HEK293 (cell line): ENCODE results near the gene MAP3K7.

Source experiments
- CTCF ChIA-PET: fragments of 350-600 bp; formaldehyde crosslinking; extraction: SDS; loops from one replicate; lab custom pipeline; 2021; ENCODE audit warnings: antibody characterized with exemption; lab: Yijun Ruan, JAX
- POLR2A ChIA-PET: fragments of 300-600 bp; formaldehyde crosslinking; extraction: SDS; loops from one replicate; lab custom pipeline; 2020; ENCODE audit warnings: antibody characterized with exemption, inconsistent platforms; lab: Yijun Ruan, JAX
- H3K27ac ChIP-seq: fragments of 200-500 bp; sonication (Bioruptor generic); 2 replicates; pipeline ENCODE4 v1.5.1; 2014; ENCODE audit warnings: low read depth, low read length, control low read depth, inconsistent platforms; ENCODE audit errors: extremely low read depth
- H3K36me3 ChIP-seq, 2 experiments: fragments of 200-500 bp in 1 of 2; sonication (Bioruptor generic) in 1 of 2; 1 replicate in 1 of 2; 2 replicates in 1 of 2; pipeline ENCODE4 v1.5.1; 2014 to 2017; ENCODE audit warnings: inconsistent platforms in 2 of 2, low read length in 2 of 2; ENCODE audit not compliant: control insufficient read depth in 2 of 2, insufficient read depth in 1 of 2
- H3K4me1 ChIP-seq: fragments of 200-500 bp; sonication (Bioruptor generic); 2 replicates; pipeline ENCODE4 v1.5.1; 2014; ENCODE audit warnings: mild to moderate bottlenecking, low read length, inconsistent platforms; ENCODE audit not compliant: control insufficient read depth, insufficient read depth
- H3K4me3 ChIP-seq: 2 replicates; pipeline ENCODE4 v1.5.1; 2011; ENCODE audit warnings: low read depth, mild to moderate bottlenecking, control low read depth, low read length, moderate library complexity
- H3K9me3 ChIP-seq: fragments of 200-500 bp; sonication (Bioruptor generic); 2 replicates; pipeline ENCODE4 v1.5.1; 2014; ENCODE audit warnings: low read depth, low read length, inconsistent platforms; ENCODE audit not compliant: control insufficient read depth, insufficient read depth
- HOXC10 ChIP-seq: sonication (generic); formaldehyde crosslinking; IDR thresholded peaks from 2 replicates; pipeline ENCODE4 v1.8.1; 2023; ENCODE audit warnings: mild to moderate bottlenecking, missing genetic modification reagents
- TCF7L2 ChIP-seq: IDR thresholded peaks from 2 replicates; pipeline ENCODE4 v1.6.1; 2011; ENCODE audit warnings: low read depth, mild to moderate bottlenecking, inconsistent platforms, low read length, moderate library complexity, borderline replicate concordance
- ZFP41 ChIP-seq: fragments of 450-650 bp; formaldehyde crosslinking; IDR thresholded peaks from 2 replicates; pipeline ENCODE4 v1.5.1; 2016; ENCODE audit warnings: missing biosample characterization, missing genetic modification characterization, borderline replicate concordance
- ZNF48 ChIP-seq: fragments of 450-650 bp; formaldehyde crosslinking; IDR thresholded peaks from 2 replicates; pipeline ENCODE4 v1.5.1; 2016; ENCODE audit warnings: missing biosample characterization, missing genetic modification characterization
- ZNF501 ChIP-seq: fragments of 450-650 bp; formaldehyde crosslinking; IDR thresholded peaks from 2 replicates; pipeline ENCODE4 v1.5.1; 2016; ENCODE audit warnings: missing biosample characterization, missing genetic modification characterization
- ZNF610 ChIP-seq: fragments of 450-650 bp; formaldehyde crosslinking; IDR thresholded peaks from 2 replicates; pipeline ENCODE4 v1.5.1; 2016; ENCODE audit warnings: missing biosample characterization, missing genetic modification characterization, borderline replicate concordance
- ZNF654 ChIP-seq: fragments of 450-650 bp; formaldehyde crosslinking; IDR thresholded peaks from 2 replicates; pipeline ENCODE4 v1.5.1; 2016; ENCODE audit warnings: low read depth, missing biosample characterization, missing genetic modification characterization
- ZNF660 ChIP-seq: fragments of 450-650 bp; IDR thresholded peaks from 2 replicates; pipeline ENCODE4 v1.5.1; 2018; ENCODE audit warnings: missing biosample characterization, mild to moderate bottlenecking, missing genetic modification characterization
- TF ChIP-seq, protein P1 (sequence below): fragments of 450-650 bp; formaldehyde crosslinking; IDR thresholded peaks from 2 replicates; pipeline ENCODE4 v1.5.1; 2016; ENCODE audit warnings: missing biosample characterization, missing genetic modification characterization
- TF ChIP-seq, protein P2 (sequence below): fragments of 450-650 bp; formaldehyde crosslinking; IDR thresholded peaks from 2 replicates; pipeline ENCODE4 v1.5.1; 2016; ENCODE audit warnings: missing biosample characterization, missing genetic modification characterization
- TF ChIP-seq, protein P3 (sequence below): fragments of 450-650 bp; formaldehyde crosslinking; IDR thresholded peaks from 2 replicates; pipeline ENCODE4 v1.5.1; 2016; ENCODE audit warnings: missing biosample characterization, missing genetic modification characterization

The MAP3K7 gene

DNA sequence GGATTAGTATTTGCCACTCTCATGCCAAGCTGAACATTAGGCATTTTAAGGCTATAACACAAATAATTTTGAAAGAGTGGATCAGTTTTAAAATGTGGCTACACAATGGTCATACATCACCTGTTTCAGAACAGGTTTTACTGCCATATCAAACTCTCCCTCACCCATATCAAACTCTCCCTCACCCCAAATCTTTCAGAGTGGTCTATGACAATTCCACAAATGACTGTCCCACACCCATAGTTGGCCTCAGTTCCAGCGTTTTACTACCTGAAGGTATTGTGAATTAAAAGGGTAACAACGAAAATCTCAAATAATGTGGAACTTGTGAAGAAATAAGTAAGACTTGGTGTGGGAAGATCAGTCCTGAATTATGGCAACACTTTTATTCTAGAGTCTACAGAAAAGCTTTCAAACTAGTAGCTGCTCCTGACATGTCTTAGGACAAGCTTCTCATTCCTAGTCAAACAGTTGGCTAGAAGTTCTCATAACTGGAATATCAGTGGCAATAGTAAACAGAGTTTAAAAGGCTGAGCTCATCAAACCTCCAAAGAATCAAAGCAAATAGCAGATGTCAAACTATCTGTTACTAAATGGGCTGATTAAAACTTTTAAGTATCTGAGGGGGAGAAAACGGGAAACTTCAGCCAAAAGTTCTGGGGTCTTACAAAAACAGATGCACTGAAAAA lies 52.4 kb downstream of the MAP3K7 start:
- Histone ChIP-seq H3K4me3 (no peak overlapping the region), H3K27ac (no peak overlapping the region), H3K4me1 (peaks cover 20% of the 10 kb centered on the region), H3K9me3 (no peaks in the 10 kb centered on the region), H3K36me3 (peaks cover 4 to 45% of the 10 kb centered on the region in 2 experiments; a peak in 2 of 3 replicates)
- POLR2A ChIA-PET: no interaction called here
- CTCF ChIA-PET: interaction anchor here (0.5 to 1.6 kb wide), 3 partner anchors 14 to 223 kb away, joined by 3 read pairs; no protein-coding TSS in a partner anchor
- TF ChIP-seq ZFP41 (tag by site-specific recombination) (no peak), ZNF654 (tag by site-specific recombination) (no peak), ZNF48 (no peak)

DNA sequence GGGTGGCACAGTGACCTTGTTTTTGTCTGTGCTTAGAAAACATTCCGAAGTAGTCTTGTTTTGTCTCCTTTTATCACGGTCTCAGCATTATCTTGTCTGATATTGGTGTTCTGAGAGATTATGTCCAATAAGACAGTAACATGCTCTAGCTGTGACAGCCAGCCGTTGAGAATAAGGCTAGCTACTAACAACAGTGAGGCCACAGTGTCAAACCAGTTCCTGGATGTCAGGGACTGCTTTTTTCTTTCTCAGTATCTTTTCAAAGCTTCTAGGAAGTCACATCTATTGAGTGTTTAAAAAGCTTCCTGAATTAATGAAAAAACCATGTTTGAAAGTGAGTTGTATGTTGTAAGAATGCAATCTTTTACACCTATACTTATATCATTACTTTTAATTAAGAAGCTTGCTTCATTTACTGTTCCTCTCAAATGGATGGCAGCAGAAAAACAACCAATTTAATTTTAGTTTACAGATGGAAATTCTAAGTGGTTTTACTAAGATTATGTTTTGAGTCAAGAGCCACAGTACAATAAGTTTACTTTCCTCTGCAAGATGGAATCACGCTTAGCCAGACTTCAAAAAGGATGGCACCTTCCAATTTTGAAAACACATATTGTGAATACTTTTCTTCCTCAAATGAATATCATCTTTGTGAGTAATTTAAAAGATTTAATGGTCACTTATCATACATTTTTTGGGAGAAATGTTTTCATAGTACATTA lies 53.1 kb downstream of the MAP3K7 start:
- H3K27ac ChIP-seq: no peak overlapping the region
- H3K36me3 ChIP-seq: peaks cover 4 to 52% of the 10 kb centered on the region in 2 experiments; a peak in 2 of 3 replicates
- H3K4me3 ChIP-seq: no peak overlapping the region
- peaks cover 13% of the 10 kb centered on the region for H3K4me1 ChIP-seq
- POLR2A ChIA-PET: no interaction called here
- no peaks in the 10 kb centered on the region for H3K9me3 ChIP-seq
- CTCF ChIA-PET: interaction anchor here (0.5 to 1.6 kb wide), 3 partner anchors 15 to 1533 kb away, joined by 3 read pairs; no protein-coding TSS in a partner anchor
- TF ChIP-seq ZNF501 (tag by site-specific recombination) (no peak), HOXC10 (CRISPR knock-in tag) (no peak)
- TF ChIP-seq, protein P1, sequence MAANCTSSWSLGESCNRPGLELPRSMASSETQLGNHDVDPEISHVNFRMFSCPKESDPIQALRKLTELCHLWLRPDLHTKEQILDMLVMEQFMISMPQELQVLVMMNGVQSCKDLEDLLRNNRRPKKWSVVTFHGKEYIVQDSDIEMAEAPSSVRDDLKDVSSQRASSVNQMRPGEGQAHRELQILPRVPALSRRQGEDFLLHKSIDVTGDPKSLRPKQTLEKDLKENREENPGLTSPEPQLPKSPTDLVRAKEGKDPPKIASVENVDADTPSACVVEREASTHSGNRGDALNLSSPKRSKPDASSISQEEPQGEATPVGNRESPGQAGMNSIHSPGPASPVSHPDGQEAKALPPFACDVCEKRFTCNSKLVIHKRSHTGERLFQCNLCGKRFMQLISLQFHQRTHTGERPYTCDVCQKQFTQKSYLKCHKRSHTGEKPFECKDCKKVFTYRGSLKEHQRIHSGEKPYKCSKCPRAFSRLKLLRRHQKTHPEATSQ: no peak

DNA sequence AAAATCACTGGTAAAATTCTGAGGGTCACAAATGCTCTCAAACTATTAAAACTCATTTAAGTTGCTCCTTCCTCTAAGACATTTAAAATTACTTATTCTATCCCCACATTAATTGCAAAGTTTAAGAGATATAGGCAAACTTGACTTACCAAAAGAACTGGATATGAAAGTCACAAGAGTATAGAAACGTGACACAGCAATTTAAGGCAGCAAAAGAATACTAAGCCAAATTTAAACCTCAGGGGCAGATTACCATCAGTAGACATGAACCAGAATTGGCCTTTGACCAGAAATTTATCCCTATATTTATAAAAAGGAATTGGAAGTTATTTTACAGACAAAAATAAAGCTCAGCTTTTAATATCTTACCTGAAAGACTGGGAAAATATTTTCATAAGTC lies 56.0 kb downstream of the MAP3K7 start:
- ChIA-PET POLR2A (no interaction called here), CTCF (no interaction called here)
- H3K9me3 ChIP-seq: no peaks in the 10 kb centered on the region
- no peaks in the 10 kb centered on the region for H3K4me1 ChIP-seq
- no peak overlapping the region for H3K27ac ChIP-seq
- no peak overlapping the region for H3K4me3 ChIP-seq
- TF ChIP-seq ZNF660 (tag by site-specific recombination) (no peak), ZNF610 (tag by site-specific recombination) (no peak), TCF7L2 (no peak)
- TF ChIP-seq, protein P2, sequence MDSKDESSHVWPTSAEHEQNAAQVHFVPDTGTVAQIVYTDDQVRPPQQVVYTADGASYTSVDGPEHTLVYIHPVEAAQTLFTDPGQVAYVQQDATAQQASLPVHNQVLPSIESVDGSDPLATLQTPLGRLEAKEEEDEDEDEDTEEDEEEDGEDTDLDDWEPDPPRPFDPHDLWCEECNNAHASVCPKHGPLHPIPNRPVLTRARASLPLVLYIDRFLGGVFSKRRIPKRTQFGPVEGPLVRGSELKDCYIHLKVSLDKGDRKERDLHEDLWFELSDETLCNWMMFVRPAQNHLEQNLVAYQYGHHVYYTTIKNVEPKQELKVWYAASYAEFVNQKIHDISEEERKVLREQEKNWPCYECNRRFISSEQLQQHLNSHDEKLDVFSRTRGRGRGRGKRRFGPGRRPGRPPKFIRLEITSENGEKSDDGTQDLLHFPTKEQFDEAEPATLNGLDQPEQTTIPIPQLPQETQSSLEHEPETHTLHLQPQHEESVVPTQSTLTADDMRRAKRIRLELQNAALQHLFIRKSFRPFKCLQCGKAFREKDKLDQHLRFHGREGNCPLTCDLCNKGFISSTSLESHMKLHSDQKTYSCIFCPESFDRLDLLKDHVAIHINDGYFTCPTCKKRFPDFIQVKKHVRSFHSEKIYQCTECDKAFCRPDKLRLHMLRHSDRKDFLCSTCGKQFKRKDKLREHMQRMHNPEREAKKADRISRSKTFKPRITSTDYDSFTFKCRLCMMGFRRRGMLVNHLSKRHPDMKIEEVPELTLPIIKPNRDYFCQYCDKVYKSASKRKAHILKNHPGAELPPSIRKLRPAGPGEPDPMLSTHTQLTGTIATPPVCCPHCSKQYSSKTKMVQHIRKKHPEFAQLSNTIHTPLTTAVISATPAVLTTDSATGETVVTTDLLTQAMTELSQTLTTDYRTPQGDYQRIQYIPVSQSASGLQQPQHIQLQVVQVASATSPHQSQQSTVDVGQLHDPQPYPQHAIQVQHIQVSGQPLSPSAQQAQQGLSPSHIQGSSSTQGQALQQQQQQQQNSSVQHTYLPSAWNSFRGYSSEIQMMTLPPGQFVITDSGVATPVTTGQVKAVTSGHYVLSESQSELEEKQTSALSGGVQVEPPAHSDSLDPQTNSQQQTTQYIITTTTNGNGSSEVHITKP (tag by site-specific recombination): no peak
- TF ChIP-seq, protein P3, sequence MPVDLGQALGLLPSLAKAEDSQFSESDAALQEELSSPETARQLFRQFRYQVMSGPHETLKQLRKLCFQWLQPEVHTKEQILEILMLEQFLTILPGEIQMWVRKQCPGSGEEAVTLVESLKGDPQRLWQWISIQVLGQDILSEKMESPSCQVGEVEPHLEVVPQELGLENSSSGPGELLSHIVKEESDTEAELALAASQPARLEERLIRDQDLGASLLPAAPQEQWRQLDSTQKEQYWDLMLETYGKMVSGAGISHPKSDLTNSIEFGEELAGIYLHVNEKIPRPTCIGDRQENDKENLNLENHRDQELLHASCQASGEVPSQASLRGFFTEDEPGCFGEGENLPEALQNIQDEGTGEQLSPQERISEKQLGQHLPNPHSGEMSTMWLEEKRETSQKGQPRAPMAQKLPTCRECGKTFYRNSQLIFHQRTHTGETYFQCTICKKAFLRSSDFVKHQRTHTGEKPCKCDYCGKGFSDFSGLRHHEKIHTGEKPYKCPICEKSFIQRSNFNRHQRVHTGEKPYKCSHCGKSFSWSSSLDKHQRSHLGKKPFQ (tag by site-specific recombination): no peak
- peaks cover 4 to 49% of the 10 kb centered on the region in 2 experiments; a peak in 2 of 3 replicates for H3K36me3 ChIP-seq
